MCF 10A (cell line): Measurements from ENCODE around the gene APCDD1L. TPM values are rescaled to one million over a fixed set of nuclear protein-coding genes. Genes with fewer than 3 reads are reported as not detected.
A peak's percentile ranks its signal among the peaks of the same experiment; 100 is the strongest.

Experiments used
- BruUV-seq: library from RNA; stranded (reverse); fragments of 400-500 nt; replicated peaks from 2 replicates; lab custom pipeline; 2021; lab: Mats Ljungman, UMichigan
- CTCF ChIA-PET: fragments of 300-600 bp; sonication (Branson Sonifier 250); formaldehyde crosslinking; extraction: SDS; loops from one replicate; lab custom pipeline; 2021; ENCODE audit warnings: antibody characterized with exemption, inconsistent platforms; lab: Yijun Ruan, JAX
- POLR2A ChIA-PET: fragments of 300-600, 350-650 bp; sonication (Branson Sonifier 250); formaldehyde crosslinking; extraction: SDS; loops from one replicate; lab custom pipeline; 2020; ENCODE audit warnings: antibody characterized with exemption, inconsistent platforms; lab: Yijun Ruan, JAX
- DNase-seq: peaks from one replicate; pipeline ENCODE4 v3.0.0-alpha.2; 2018; ENCODE audit not compliant: unreplicated experiment
- H3K27ac Mint-ChIP-seq: one replicate; pipeline ENCODE4 v1.8.0; 2022; ENCODE audit warnings: mild to moderate bottlenecking, low read depth, mixed read lengths; ENCODE audit not compliant: unreplicated experiment
- H3K27me3 Mint-ChIP-seq: one replicate; pipeline ENCODE4 v1.8.0; 2022; ENCODE audit warnings: mixed read lengths; ENCODE audit not compliant: insufficient read depth, unreplicated experiment
- H3K36me3 Mint-ChIP-seq: one replicate; pipeline ENCODE4 v1.8.0; 2022; ENCODE audit warnings: mild to moderate bottlenecking, moderate library complexity, mixed read lengths; ENCODE audit not compliant: insufficient read depth, unreplicated experiment
- H3K4me1 Mint-ChIP-seq: one replicate; pipeline ENCODE4 v1.8.0; 2022; ENCODE audit warnings: mixed read lengths; ENCODE audit not compliant: insufficient read depth, unreplicated experiment
- H3K4me3 Mint-ChIP-seq: one replicate; pipeline ENCODE4 v1.8.0; 2022; ENCODE audit warnings: mild to moderate bottlenecking, moderate library complexity, mixed read lengths; ENCODE audit not compliant: unreplicated experiment
- H3K9me3 Mint-ChIP-seq: one replicate; pipeline ENCODE4 v1.8.0; 2022; ENCODE audit warnings: mixed read lengths; ENCODE audit not compliant: unreplicated experiment
- CTCF ChIP-seq: fragments of 200-600 bp; IDR thresholded peaks from one replicate; pipeline ENCODE4 v1.8.0; 2022; ENCODE audit warnings: antibody characterized with exemption, mild to moderate bottlenecking; ENCODE audit not compliant: unreplicated experiment
- intact Hi-C: fragments of 100-400 bp; cut with micrococcal nuclease; formaldehyde crosslinking; loops from 2 replicates; pipeline ENCODE4 v1.14.1; 2022
- total RNA-seq: library from RNA; stranded (reverse); gene quantifications from 2 replicates; pipeline ENCODE4 v1.2.3, GENCODE V29; 2022

APCDD1L gene
- total RNA-seq, 1 experiment from 2014 or later = 0.86 TPM

- no peak for DNase-seq
Measured at GRCh38 chr20:58450254-58450653, 64.9 kb downstream of the APCDD1L start.

GRCh38 chr20:58449681-58450221 lies 65.4 kb downstream of the APCDD1L start:
- ChIA-PET POLR2A (no interaction called here), CTCF (interaction anchor here (0.6 to 4.7 kb wide), 2 partner anchors 213 to 1935 kb away, joined by 5 to 58 read pairs; no protein-coding TSS in a partner anchor)
- H3K27ac Mint-ChIP-seq = no peak overlapping the region
- no peak overlapping the region for H3K4me3 Mint-ChIP-seq
- DNase-seq = no peak
- H3K27me3 Mint-ChIP-seq = no peaks in the 10 kb centered on the region
- no peak for TF ChIP-seq CTCF
- no TSS peak for BruUV-seq
- no peaks in the 10 kb centered on the region for H3K4me1 Mint-ChIP-seq
- peaks cover 12% of the 10 kb centered on the region for H3K9me3 Mint-ChIP-seq
- peaks cover 27% of the 10 kb centered on the region for H3K36me3 Mint-ChIP-seq
- intact Hi-C loops = no loop called here

More at GRCh38 chr20:58450254-58450653, 64.9 kb downstream of the APCDD1L start:
- intact Hi-C loops = no loop called here
- Mint-ChIP-seq H3K4me3 (no peak overlapping the region), H3K4me1 (no peaks in the 10 kb centered on the region), H3K27me3 (no peaks in the 10 kb centered on the region), H3K27ac (no peak overlapping the region), H3K9me3 (peaks cover 15% of the 10 kb centered on the region), H3K36me3 (peaks cover 22% of the 10 kb centered on the region)
- CTCF ChIA-PET = no interaction called here
- POLR2A ChIA-PET = no interaction called here
- TF ChIP-seq CTCF = no peak
- no TSS peak for BruUV-seq

GRCh38 chr20:58448958-58449357 lies 66.2 kb downstream of the APCDD1L start:
- CTCF ChIA-PET = interaction anchor here (1.0 to 4.7 kb wide), 10 partner anchors 10 to 225 kb away, joined by 3 to 58 read pairs (median 14); no protein-coding TSS in a partner anchor

More at GRCh38 chr20:58448958-58449357, 66.2 kb downstream of the APCDD1L start:
- H3K9me3 Mint-ChIP-seq = peaks cover 4% of the 10 kb centered on the region
- POLR2A ChIA-PET = no interaction called here
- no peaks in the 10 kb centered on the region for H3K4me1 Mint-ChIP-seq
- no peak for DNase-seq
- peak overlapping the region; percentile 24 for H3K27ac Mint-ChIP-seq
- intact Hi-C loops = no loop called here
- H3K27me3 Mint-ChIP-seq = no peaks in the 10 kb centered on the region
- peaks cover 29% of the 10 kb centered on the region for H3K36me3 Mint-ChIP-seq
- no peak for TF ChIP-seq CTCF
- H3K4me3 Mint-ChIP-seq = no peak overlapping the region
- BruUV-seq = no TSS peak
